Gastrocnemius medialis (tissue), 4 donors: ENCODE data around the gene SMYD3. TPM values are rescaled to one million over a fixed set of nuclear protein-coding genes. Genes with fewer than 3 reads are reported as not detected.
"Not testable (repeated sequence)": the region's sequence is repeated elsewhere in the genome, so short reads cannot be mapped to it uniquely, and the experiment has no call there.

ENCODE experiments used
- ATAC-seq, 2 donors: fragments of 150-250 bp; one replicate each; pipeline ENCODE4 v1.9.1; 2016
- DNase-seq, 2 donors: peaks; one replicate each; pipeline ENCODE4 v3.0.0-alpha.2; 2019
- H3K27ac ChIP-seq, 4 donors: fragments of 200-600 bp; sonication (generic); 1 replicate in 1 of 4; 2 replicates in 3 of 4; pipeline ENCODE4 v1.5.1; 2016 to 2018; ENCODE audit warnings: mild to moderate bottlenecking in 2 of 4, moderate library complexity in 1 of 4
- H3K27me3 ChIP-seq, 3 donors: fragments of 200-600 bp; sonication (generic) in 2 of 3; 1 replicate in 1 of 3; 2 replicates in 2 of 3; pipeline versions ENCODE4 v1.5.1 to v1.6.0; 2016 to 2019; ENCODE audit warnings: mild to moderate bottlenecking in 1 of 3, moderate library complexity in 1 of 3
- H3K36me3 ChIP-seq, 2 donors: fragments of 200-600 bp; sonication (generic) in 1 of 2; one replicate each; pipeline ENCODE4 v1.5.1; 2017 to 2018
- H3K4me1 ChIP-seq, 2 donors: fragments of 200-600 bp; sonication (generic) in 1 of 2; one replicate each; pipeline ENCODE4 v1.5.1; 2016 to 2017; ENCODE audit warnings: mild to moderate bottlenecking in 2 of 2
- H3K4me3 ChIP-seq, 4 donors: fragments of 200-600 bp; sonication (generic) in 3 of 4; 1 replicate in 1 of 4; 2 replicates in 3 of 4; pipeline ENCODE4 v1.5.1; 2016 to 2019; ENCODE audit warnings: mild to moderate bottlenecking in 2 of 4
- H3K9me3 ChIP-seq, 3 donors: fragments of 200-600 bp; sonication (generic) in 2 of 3; 1 replicate in 1 of 3; 2 replicates in 2 of 3; pipeline ENCODE4 v1.5.1; 2016 to 2019
- CTCF ChIP-seq, 5 experiments: fragments of 450-650 bp in 3 of 5; fragments of 200-600 bp in 2 of 5; sonication (generic) in 2 of 5; IDR thresholded peaks in 4 of 5; conservative IDR thresholded peaks in 1 of 5; 1 replicate in 4 of 5; 2 replicates in 1 of 5; pipeline ENCODE4 v1.5.1; 2016 to 2019; ENCODE audit warnings: antibody characterized with exemption in 5 of 5, mild to moderate bottlenecking in 3 of 5, moderate library complexity in 3 of 5
- POLR2A ChIP-seq, 2 donors: fragments of 450-650 bp; IDR thresholded peaks; one replicate each; pipeline ENCODE4 v1.6.1; 2017; ENCODE audit warnings: antibody characterized with exemption in 2 of 2, mild to moderate bottlenecking in 2 of 2, moderate library complexity in 2 of 2
- in situ Hi-C, 4 donors: fragments of 200-750 bp; cut with MboI; loops; one replicate each; pipeline versions ENCODE4 v1.15.0 to v1.8.0; 2017; ENCODE audit warnings: low sequenced_read_pairs in 4 of 4
- intact Hi-C: fragments of 100-400 bp; cut with DNase I; formaldehyde crosslinking; loops from one replicate; pipeline ENCODE4 v1.15.1; 2023; ENCODE audit warnings: low total_unique reads
- total RNA-seq, 4 donors: library from RNA; depleted of rRNA; stranded (reverse); fragments of >200 nt; gene quantifications; one replicate each; pipeline versions ENCODE4 v1.1.0 to v1.2.3, GENCODE V29; 2016

SMYD3 gene
- total RNA-seq, 4 donors from 2014 or later: 4.4 to 10.3 (median 6.3) TPM

GRCh38 chr1:245715970-245716369, 791.1 kb downstream of the SMYD3 start:
- H3K4me3 ChIP-seq: no peak overlapping the region
- no peak for DNase-seq
- intact Hi-C loops (no loop called here), in situ Hi-C loops (no loop called here)
- ATAC-seq: no peak
- H3K36me3 ChIP-seq: no peaks in the 10 kb centered on the region
- TF ChIP-seq POLR2A (IDR thresholded peaks at IDR 0.05) (no peak), CTCF (IDR thresholded peaks at IDR 0.05 in 4 of 5, conservative IDR thresholded peaks at IDR 0.05 in 1 of 5) (no peak)
- no peak overlapping the region for H3K27ac ChIP-seq
- no peaks in the 10 kb centered on the region for H3K9me3 ChIP-seq
- H3K4me1 ChIP-seq: no peaks in the 10 kb centered on the region
- H3K27me3 ChIP-seq: no peaks in the 10 kb centered on the region

- no peaks in the 10 kb centered on the region for H3K9me3 ChIP-seq
- in situ Hi-C loops: no loop called here
- no peak for ATAC-seq
These were observed 791.8 kb downstream of the SMYD3 start for GRCh38 chr1:245715291-245715701.

GRCh38 chr1:245714027-245714426, 793.1 kb downstream of the SMYD3 start:
- H3K36me3 ChIP-seq, intact Hi-C loops, H3K27ac ChIP-seq, ATAC-seq, H3K4me3 ChIP-seq, H3K4me1 ChIP-seq, H3K27me3 ChIP-seq, in situ Hi-C loops, DNase-seq, H3K9me3 ChIP-seq: not testable (repeated sequence)

More at GRCh38 chr1:245715291-245715701, 791.8 kb downstream of the SMYD3 start:
- Histone ChIP-seq H3K27me3 (no peaks in the 10 kb centered on the region), H3K36me3 (no peaks in the 10 kb centered on the region), H3K4me1 (no peaks in the 10 kb centered on the region), H3K27ac (no peak overlapping the region), H3K4me3 (no peak overlapping the region)
- intact Hi-C loops: no loop called here
- no peak for DNase-seq
- TF ChIP-seq POLR2A (IDR thresholded peaks at IDR 0.05): no peak
- no peak for TF ChIP-seq CTCF (IDR thresholded peaks at IDR 0.05 in 4 of 5, conservative IDR thresholded peaks at IDR 0.05 in 1 of 5)

- no peak for TF ChIP-seq CTCF (IDR thresholded peaks at IDR 0.05 in 4 of 5, conservative IDR thresholded peaks at IDR 0.05 in 1 of 5)
- no peak for TF ChIP-seq POLR2A (IDR thresholded peaks at IDR 0.05)
- ATAC-seq (no peak), DNase-seq (no peak)
- H3K27me3 ChIP-seq: no peaks in the 10 kb centered on the region
- no peaks in the 10 kb centered on the region for H3K9me3 ChIP-seq
- no peaks in the 10 kb centered on the region for H3K4me1 ChIP-seq
- intact Hi-C loops (no loop called here), in situ Hi-C loops (no loop called here)
- H3K4me3 ChIP-seq: no peak overlapping the region
- H3K27ac ChIP-seq: no peak overlapping the region
- H3K36me3 ChIP-seq: no peaks in the 10 kb centered on the region
These were observed 795.8 kb downstream of the SMYD3 start for GRCh38 chr1:245710961-245711903.

GRCh38 chr1:245707941-245708340, 799.1 kb downstream of the SMYD3 start:
- no peak for ATAC-seq
- Histone ChIP-seq H3K36me3 (no peaks in the 10 kb centered on the region), H3K4me3 (no peak overlapping the region), H3K4me1 (no peaks in the 10 kb centered on the region), H3K9me3 (no peaks in the 10 kb centered on the region), H3K27ac (no peak overlapping the region), H3K27me3 (no peaks in the 10 kb centered on the region)
- no peak for DNase-seq
- in situ Hi-C loops: no loop called here
- TF ChIP-seq CTCF (IDR thresholded peaks at IDR 0.05 in 4 of 5, conservative IDR thresholded peaks at IDR 0.05 in 1 of 5) (no peak), POLR2A (IDR thresholded peaks at IDR 0.05) (no peak)
- intact Hi-C loops: no loop called here
